ENCODE results near the gene MYO3B. TPM values are rescaled to one million over a fixed set of nuclear protein-coding genes. Genes with fewer than 3 reads are reported as not detected.

MYO3B gene
- total and polyA plus RNA-seq, 7 donors = 0.34 TPM; not detected in 6

GRCh38 chr2:170533156-170533555 lies 355.2 kb downstream of the MYO3B start:
- TF ChIP-seq CTCF (IDR thresholded peaks at IDR 0.05) (no peak), POLR2AphosphoS5 (IDR thresholded peaks at IDR 0.05) (no peak), EP300 (IDR thresholded peaks at IDR 0.05) (no peak), POLR2A (IDR thresholded peaks at IDR 0.05) (no peak)
- 56 to 74% methylated on average over 4 of the region's 4 CpGs for WGBS, 2 donors
- Histone ChIP-seq H3K36me3 (no peaks in the 10 kb centered on the region), H3K27ac (no peak overlapping the region), H3K27me3 (no peaks in the 10 kb centered on the region), H3K4me1 (peaks cover 0 to 22% (median 12%) of the 10 kb centered on the region in 4 donors), H3K4me3 (no peak overlapping the region), H3K9me3 (no peaks in the 10 kb centered on the region)
- intact Hi-C loops (cut with DNase I) = no loop called here
- no peak for DNase-seq

GRCh38 chr2:170535552-170535951 lies 357.6 kb downstream of the MYO3B start:
- no peak for TF ChIP-seq CTCF (IDR thresholded peaks at IDR 0.05)
- no peak overlapping the region for H3K27ac ChIP-seq
- no peak for DNase-seq
- H3K27me3 ChIP-seq = no peaks in the 10 kb centered on the region
- WGBS, 2 donors = 93 to 94% methylated on average over 4 of the region's 4 CpGs
- H3K36me3 ChIP-seq = no peaks in the 10 kb centered on the region
- peaks cover 0 to 6% (median 4%) of the 10 kb centered on the region in 4 donors for H3K4me1 ChIP-seq
- no peak overlapping the region for H3K4me3 ChIP-seq
- intact Hi-C loops (cut with DNase I) = no loop called here
- no peaks in the 10 kb centered on the region for H3K9me3 ChIP-seq

- no peaks in the 10 kb centered on the region for H3K4me1 ChIP-seq
- TF ChIP-seq EP300 (IDR thresholded peaks at IDR 0.05) (no peak), CTCF (IDR thresholded peaks at IDR 0.05) (no peak), POLR2AphosphoS5 (IDR thresholded peaks at IDR 0.05) (no peak), POLR2A (IDR thresholded peaks at IDR 0.05) (no peak)
- no peak overlapping the region for H3K4me3 ChIP-seq
- no peaks in the 10 kb centered on the region for H3K27me3 ChIP-seq
- peaks cover 0 to 5% (median 0%) of the 10 kb centered on the region in 4 donors for H3K9me3 ChIP-seq
- H3K36me3 ChIP-seq = no peaks in the 10 kb centered on the region
- DNase-seq = no peak
- H3K27ac ChIP-seq = no peak overlapping the region
- intact Hi-C loops (cut with DNase I) = no loop called here
- 95 to 98% methylated on average over 3 of the region's 3 CpGs for WGBS, 2 donors
These were observed 366.9 kb downstream of the MYO3B start for GRCh38 chr2:170544817-170545216.

- no peak for DNase-seq
- intact Hi-C loops (cut with DNase I) = no loop called here
These were observed 370.4 kb downstream of the MYO3B start for GRCh38 chr2:170548304-170548703.

More at GRCh38 chr2:170548304-170548703, 370.4 kb downstream of the MYO3B start:
- TF ChIP-seq POLR2AphosphoS5 (IDR thresholded peaks at IDR 0.05) = no peak
- no peak for TF ChIP-seq CTCF (IDR thresholded peaks at IDR 0.05)
- TF ChIP-seq EP300 (IDR thresholded peaks at IDR 0.05) = no peak
- no peak for TF ChIP-seq POLR2A (IDR thresholded peaks at IDR 0.05)
- H3K4me1 ChIP-seq = no peaks in the 10 kb centered on the region
- H3K27ac ChIP-seq = no peak overlapping the region
- H3K36me3 ChIP-seq = no peaks in the 10 kb centered on the region
- H3K4me3 ChIP-seq = no peak overlapping the region
- H3K9me3 ChIP-seq = peaks cover 0 to 7% (median 2%) of the 10 kb centered on the region in 4 donors
- 87 to 96% methylated on average over 2 of the region's 2 CpGs for WGBS, 2 donors
- H3K27me3 ChIP-seq = no peaks in the 10 kb centered on the region

Measured in sigmoid colon (tissue), 7 donors.